Osteocyte (in vitro differentiated cells): ENCODE results near the gene CHAD. TPM values are rescaled to one million over a fixed set of nuclear protein-coding genes. Genes with fewer than 3 reads are reported as not detected.

Source experiments
- DNase-seq: peaks from one replicate; pipeline ENCODE4 v3.0.0; 2021; ENCODE audit warnings: mixed read lengths; ENCODE audit not compliant: unreplicated experiment; ENCODE audit errors: extremely low spot score
- H3K27ac Mint-ChIP-seq: one replicate; pipeline ENCODE4 v1.8.0; 2021; ENCODE audit warnings: mild to moderate bottlenecking, mixed read lengths; ENCODE audit not compliant: unreplicated experiment
- H3K27me3 Mint-ChIP-seq: one replicate; pipeline ENCODE4 v1.8.0; 2021; ENCODE audit warnings: mixed read lengths; ENCODE audit not compliant: unreplicated experiment
- H3K36me3 Mint-ChIP-seq: one replicate; pipeline ENCODE4 v1.8.0; 2021; ENCODE audit warnings: mixed read lengths; ENCODE audit not compliant: unreplicated experiment
- H3K4me1 Mint-ChIP-seq: one replicate; pipeline ENCODE4 v1.8.0; 2021; ENCODE audit warnings: mixed read lengths; ENCODE audit not compliant: unreplicated experiment
- H3K4me3 Mint-ChIP-seq: one replicate; pipeline ENCODE4 v1.8.0; 2021; ENCODE audit warnings: mild to moderate bottlenecking, moderate library complexity, mixed read lengths; ENCODE audit not compliant: unreplicated experiment
- H3K9me3 Mint-ChIP-seq: one replicate; pipeline ENCODE4 v1.8.0; 2021; ENCODE audit warnings: mixed read lengths; ENCODE audit not compliant: unreplicated experiment
- CTCF ChIP-seq: fragments of 200-600 bp; sonication (generic); IDR thresholded peaks from 2 replicates; pipeline ENCODE4 v1.5.0; 2021; ENCODE audit warnings: antibody characterized with exemption, mild to moderate bottlenecking, moderate library complexity
- long read RNA-seq: library from polyadenylated mRNA; unstranded; transcript quantifications from one replicate; pipeline ENCODE4 v2.0.0, GENCODE V29; 2021
- total RNA-seq: library from RNA; stranded (reverse); gene quantifications from 2 replicates; pipeline ENCODE4 v1.2.1, GENCODE V29; 2021

The CHAD gene
- not detected in 2 replicates for total RNA-seq
- long read RNA-seq = 0 reads

- DNase-seq = no peak
- Mint-ChIP-seq H3K4me1 (no peaks in the 10 kb centered on the region), H3K9me3 (no peaks in the 10 kb centered on the region), H3K27ac (no peak within 1 kb of the TSS), H3K27me3 (no peaks in the 10 kb centered on the region), H3K36me3 (no peaks in the 10 kb centered on the region), H3K4me3 (no peak within 1 kb of the TSS)
- TF ChIP-seq CTCF = no peak
These were observed at the start of gene CHAD for GRCh38 chr17:50468304-50469207. TSS of gene CHAD (minus strand) at chr17:50468880. CDS start at chr17:50468813, 67 bp downstream.

DNA sequence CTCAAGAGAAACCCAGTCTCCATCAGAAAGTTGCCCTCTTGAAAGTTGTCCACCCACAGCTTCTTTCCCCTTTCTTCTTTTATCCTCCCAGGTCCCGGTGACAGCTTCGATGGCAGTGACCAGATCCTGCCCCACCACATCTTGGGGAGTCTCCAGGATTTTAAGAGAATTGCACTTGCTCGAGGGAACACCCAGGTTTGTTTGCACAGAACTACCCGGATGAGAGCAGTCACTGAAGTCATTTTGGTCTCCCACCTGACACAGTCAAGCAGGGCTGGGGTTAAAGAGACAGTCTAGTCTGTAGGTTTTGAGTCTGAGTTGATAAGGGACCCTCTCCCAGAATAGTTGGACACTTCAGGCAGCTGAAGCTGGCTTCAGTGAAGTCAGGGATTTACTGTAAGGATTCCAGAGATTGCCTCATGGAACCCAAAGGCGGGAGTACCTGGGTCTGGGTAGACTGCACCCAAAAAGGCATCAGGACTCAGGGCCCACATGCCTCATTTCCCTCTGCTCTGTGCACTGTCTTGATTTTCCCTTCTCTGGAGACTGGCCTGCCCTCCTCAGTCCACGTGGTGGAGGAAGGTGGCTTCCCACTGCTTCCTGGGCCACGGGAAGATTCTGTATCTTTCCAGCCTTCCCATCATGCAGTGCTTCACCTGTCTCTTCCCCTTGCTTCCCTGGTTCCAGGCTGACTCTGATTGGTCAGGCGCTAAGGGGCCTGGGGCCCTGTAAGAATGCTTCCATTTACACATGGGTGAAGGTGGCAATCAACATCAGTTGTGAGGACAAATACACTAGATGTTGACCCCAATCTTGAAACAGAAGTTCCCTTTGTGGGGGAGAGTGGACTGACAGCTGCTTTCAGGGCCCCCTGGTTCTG is 49.1 kb upstream of the CHAD start:
- Mint-ChIP-seq H3K4me1 (peaks cover 42% of the 10 kb centered on the region), H3K4me3 (no peak overlapping the region), H3K27me3 (no peaks in the 10 kb centered on the region), H3K27ac (no peak overlapping the region), H3K36me3 (no peaks in the 10 kb centered on the region), H3K9me3 (no peaks in the 10 kb centered on the region)
- DNase-seq = no peak
- no peak for TF ChIP-seq CTCF

- Mint-ChIP-seq H3K36me3 (no peaks in the 10 kb centered on the region), H3K4me1 (peaks cover 42% of the 10 kb centered on the region), H3K27ac (peak overlapping the region; percentile 14), H3K27me3 (no peaks in the 10 kb centered on the region), H3K9me3 (no peaks in the 10 kb centered on the region), H3K4me3 (no peak overlapping the region)
- TF ChIP-seq CTCF = no peak
- DNase-seq = no peak
These were observed 48.3 kb upstream of the CHAD start for GRCh38 chr17:50517011-50517410.

DNA sequence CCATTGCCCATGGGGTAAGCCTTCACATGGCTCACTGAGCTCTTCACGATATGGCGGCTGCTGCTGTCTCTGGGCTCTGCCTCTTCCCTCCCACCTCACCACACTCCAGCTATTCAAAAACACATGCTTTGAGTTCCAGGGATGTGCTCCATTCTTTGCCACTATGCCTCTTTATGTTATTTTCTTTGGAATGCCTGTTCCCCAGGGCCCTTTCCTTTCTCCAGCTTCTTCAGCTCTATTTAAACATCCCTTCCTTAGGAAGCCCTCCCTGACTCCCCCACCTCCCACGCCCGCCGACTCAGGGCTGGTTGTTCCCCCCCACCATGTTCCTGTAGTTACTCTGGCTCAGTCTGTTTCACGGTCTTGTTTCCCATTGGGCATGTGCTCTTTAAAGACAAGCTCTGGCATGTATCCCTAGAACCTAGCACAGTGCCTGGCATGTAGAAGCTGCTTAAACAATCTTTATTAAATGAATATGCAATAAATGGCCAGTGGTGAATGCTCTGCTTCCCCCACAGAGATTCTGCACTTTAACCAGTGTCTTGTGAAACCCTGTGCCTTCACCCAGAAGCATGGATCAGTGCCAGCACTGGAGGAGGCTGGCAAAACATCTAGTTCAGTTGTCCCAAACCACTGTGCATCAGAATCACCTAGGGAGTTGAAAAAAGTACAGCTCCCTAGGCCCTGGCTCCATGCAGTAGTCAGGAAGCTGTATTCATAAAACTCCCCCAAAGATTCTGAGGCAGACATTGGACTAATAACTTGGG is 46.4 kb upstream of the CHAD start:
- Mint-ChIP-seq H3K4me3 (no peak overlapping the region), H3K27ac (peak overlapping the region; percentile 66), H3K4me1 (peaks cover 54% of the 10 kb centered on the region), H3K27me3 (peaks cover 3% of the 10 kb centered on the region), H3K36me3 (no peaks in the 10 kb centered on the region), H3K9me3 (no peaks in the 10 kb centered on the region)
- no peak for TF ChIP-seq CTCF
- no peak for DNase-seq
